ENCODE results near the gene IFNL4. TPM values are rescaled to one million over a fixed set of nuclear protein-coding genes. Genes with fewer than 3 reads are reported as not detected.

IFNL4 gene
- total and polyA plus RNA-seq, 2 donors (not counting 1 experiment from before 2014, with no cell fraction given): not detected

- Histone ChIP-seq H3K27ac (ENCODE audit: insufficient read depth, low read length) (no peak within 1 kb of the TSS), H4K20me1 (ENCODE audit: control insufficient read depth, extremely low read depth, insufficient read depth, low read length) (no peaks in the 10 kb centered on the region), H3K36me3 (ENCODE audit: control insufficient read depth, insufficient read depth, low read length) (no peaks in the 10 kb centered on the region), H3K27me3 (ENCODE audit: control insufficient read depth, insufficient read depth, low read length) (peaks cover 33% of the 10 kb centered on the region), H3K4me3 (replicated peaks in 1 of 4; ENCODE audit: control extremely low read depth in 1 of 4, insufficient read depth in 1 of 4, low read depth in 3 of 4, low read length in 4 of 4) (no peak within 1 kb of the TSS), H3K9ac (ENCODE audit: insufficient read depth, low read length) (no peak within 1 kb of the TSS), H3K9me3 (ENCODE audit: control insufficient read depth, insufficient read depth, low read depth, low read length) (no peaks in the 10 kb centered on the region), H2AFZ (ENCODE audit: low read length) (no peak within 1 kb of the TSS), H3K4me1 (ENCODE audit: control insufficient read depth, extremely low read depth, insufficient read depth, low read length) (no peaks in the 10 kb centered on the region), H3K4me2 (ENCODE audit: extremely low read depth, insufficient read depth, low read length) (no peak within 1 kb of the TSS), H3K79me2 (ENCODE audit: control insufficient read depth, insufficient read depth, low read length) (no peaks in the 10 kb centered on the region)
- TF ChIP-seq CTCF (conservative IDR thresholded peaks at IDR 0.05 in 1 of 2, IDR thresholded peaks at IDR 0.05 in 1 of 2; ENCODE audit: low read depth in 1 of 2, low read length in 2 of 2): no peak
- TF ChIP-seq EZH2 (IDR thresholded peaks at IDR 0.05; ENCODE audit: low read length, missing control alignments): peak; percentile 92
- no peak for DNase-seq (ENCODE audit: low read depth in 2 of 2)
Observed at GRCh38 chr19:39196860-39197562, 51.6 kb downstream of the IFNL4 start, which contains the start of gene NCCRP1. TSS of gene NCCRP1 (plus strand) at chr19:39196964. CDS start at chr19:39196983, 19 bp downstream.

- Histone ChIP-seq H4K20me1 (ENCODE audit: control insufficient read depth, extremely low read depth, insufficient read depth, low read length) (no peaks in the 10 kb centered on the region), H3K4me1 (ENCODE audit: control insufficient read depth, extremely low read depth, insufficient read depth, low read length) (no peaks in the 10 kb centered on the region), H3K4me2 (ENCODE audit: extremely low read depth, insufficient read depth, low read length) (no peak overlapping the region), H3K79me2 (ENCODE audit: control insufficient read depth, insufficient read depth, low read length) (no peaks in the 10 kb centered on the region), H3K27ac (ENCODE audit: insufficient read depth, low read length) (no peak overlapping the region), H2AFZ (ENCODE audit: low read length) (no peak overlapping the region), H3K9me3 (ENCODE audit: control insufficient read depth, insufficient read depth, low read depth, low read length) (no peaks in the 10 kb centered on the region), H3K4me3 (replicated peaks in 1 of 4; ENCODE audit: control extremely low read depth in 1 of 4, insufficient read depth in 1 of 4, low read depth in 3 of 4, low read length in 4 of 4) (no peak overlapping the region), H3K27me3 (ENCODE audit: control insufficient read depth, insufficient read depth, low read length) (peaks cover 33% of the 10 kb centered on the region), H3K36me3 (ENCODE audit: control insufficient read depth, insufficient read depth, low read length) (no peaks in the 10 kb centered on the region), H3K9ac (ENCODE audit: insufficient read depth, low read length) (no peak overlapping the region)
- DNase-seq (ENCODE audit: low read depth in 2 of 2): no peak
- TF ChIP-seq EZH2 (IDR thresholded peaks at IDR 0.05; ENCODE audit: low read length, missing control alignments): peak; percentile 9
- TF ChIP-seq CTCF (conservative IDR thresholded peaks at IDR 0.05 in 1 of 2, IDR thresholded peaks at IDR 0.05 in 1 of 2; ENCODE audit: low read depth in 1 of 2, low read length in 2 of 2): no peak
Observed at GRCh38 chr19:39196320-39196719, 52.3 kb downstream of the IFNL4 start.

Other genes with a start within 250 kb of the IFNL4 start
- gene FBXO27, start 216.3 kb downstream of the IFNL4 start, total RNA-seq: 3.6 and 3.9 TPM in 2 replicates
- 0.83 and 1.6 TPM in 2 replicates for gene FBXO27, start 216.3 kb downstream of the IFNL4 start, polyA plus RNA-seq
- gene ACP7, start 164.5 kb downstream of the IFNL4 start, total RNA-seq: not detected in 2 replicates
- gene ACP7, start 164.5 kb downstream of the IFNL4 start, polyA plus RNA-seq: 0.02 TPM in 1 of 2 replicates, not detected in the other
- gene PAK4, start 123.1 kb downstream of the IFNL4 start, total RNA-seq: 2.8 and 4.6 TPM in 2 replicates
- gene PAK4, start 123.1 kb downstream of the IFNL4 start, polyA plus RNA-seq: 8.4 and 17.7 TPM in 2 replicates
- not detected in 2 replicates for gene NCCRP1, start 51.9 kb downstream of the IFNL4 start, total RNA-seq
- gene NCCRP1, start 51.9 kb downstream of the IFNL4 start, polyA plus RNA-seq: 0.02 TPM in 1 of 2 replicates, not detected in the other
- not detected in 2 replicates for gene SYCN, start 44.6 kb downstream of the IFNL4 start, total RNA-seq
- not detected in 2 replicates for gene SYCN, start 44.6 kb downstream of the IFNL4 start, polyA plus RNA-seq
- not detected in 2 replicates for gene IFNL3, start 3.9 kb downstream of the IFNL4 start, total RNA-seq
- not detected in 2 replicates for gene IFNL3, start 3.9 kb downstream of the IFNL4 start, polyA plus RNA-seq
- gene IFNL2, start 19.5 kb upstream of the IFNL4 start, total RNA-seq: not detected in 2 replicates
- not detected in 2 replicates for gene IFNL2, start 19.5 kb upstream of the IFNL4 start, polyA plus RNA-seq
- not detected in 2 replicates for gene IFNL1, start 47.6 kb upstream of the IFNL4 start, total RNA-seq
- gene IFNL1, start 47.6 kb upstream of the IFNL4 start, polyA plus RNA-seq: not detected in 2 replicates
- under 0.01 TPM in 2 replicates for gene LRFN1, start 72.0 kb upstream of the IFNL4 start, total RNA-seq
- gene LRFN1, start 72.0 kb upstream of the IFNL4 start, polyA plus RNA-seq: 0.06 TPM in 1 of 2 replicates, not detected in the other
- 0.51 and 0.99 TPM in 2 replicates for gene GMFG, start 87.2 kb upstream of the IFNL4 start, total RNA-seq
- 8.1 and 25.0 TPM in 2 replicates for gene GMFG, start 87.2 kb upstream of the IFNL4 start, polyA plus RNA-seq
- 30.6 and 39.1 TPM in 2 replicates for gene SAMD4B, start 93.6 kb upstream of the IFNL4 start, total RNA-seq
- 33.0 and 48.8 TPM in 2 replicates for gene SAMD4B, start 93.6 kb upstream of the IFNL4 start, polyA plus RNA-seq
- gene PAF1, start 142.2 kb upstream of the IFNL4 start, total RNA-seq: 38.8 and 46.4 TPM in 2 replicates
- gene PAF1, start 142.2 kb upstream of the IFNL4 start, polyA plus RNA-seq: 65.5 and 87.2 TPM in 2 replicates
- gene MED29, start 142.5 kb upstream of the IFNL4 start, total RNA-seq: 15.4 and 23.0 TPM in 2 replicates
- gene MED29, start 142.5 kb upstream of the IFNL4 start, polyA plus RNA-seq: 28.9 and 37.0 TPM in 2 replicates
- 3.1 and 5.6 TPM in 2 replicates for gene ZFP36, start 158.0 kb upstream of the IFNL4 start, total RNA-seq
- 11.4 and 37.3 TPM in 2 replicates for gene ZFP36, start 158.0 kb upstream of the IFNL4 start, polyA plus RNA-seq
- 12.1 and 13.7 TPM in 2 replicates for gene PLEKHG2, start 163.8 kb upstream of the IFNL4 start, total RNA-seq
- gene PLEKHG2, start 163.8 kb upstream of the IFNL4 start, polyA plus RNA-seq: 10.1 and 13.1 TPM in 2 replicates
- 149 and 271 TPM in 2 replicates for gene RPS16, start 187.1 kb upstream of the IFNL4 start, total RNA-seq
- 1,704 and 1,950 TPM in 2 replicates for gene RPS16, start 187.1 kb upstream of the IFNL4 start, polyA plus RNA-seq
- 46.0 and 50.2 TPM in 2 replicates for gene SUPT5H, start 196.7 kb upstream of the IFNL4 start, total RNA-seq
- 77.8 and 87.2 TPM in 2 replicates for gene SUPT5H, start 196.7 kb upstream of the IFNL4 start, polyA plus RNA-seq
- gene TIMM50, start 232.0 kb upstream of the IFNL4 start, total RNA-seq: 37.2 and 45.7 TPM in 2 replicates
- gene TIMM50, start 232.0 kb upstream of the IFNL4 start, polyA plus RNA-seq: 43.5 and 71.0 TPM in 2 replicates

All from fibroblast of lung (primary cell).